ENCODE data around the gene RNASEL.

DNA sequence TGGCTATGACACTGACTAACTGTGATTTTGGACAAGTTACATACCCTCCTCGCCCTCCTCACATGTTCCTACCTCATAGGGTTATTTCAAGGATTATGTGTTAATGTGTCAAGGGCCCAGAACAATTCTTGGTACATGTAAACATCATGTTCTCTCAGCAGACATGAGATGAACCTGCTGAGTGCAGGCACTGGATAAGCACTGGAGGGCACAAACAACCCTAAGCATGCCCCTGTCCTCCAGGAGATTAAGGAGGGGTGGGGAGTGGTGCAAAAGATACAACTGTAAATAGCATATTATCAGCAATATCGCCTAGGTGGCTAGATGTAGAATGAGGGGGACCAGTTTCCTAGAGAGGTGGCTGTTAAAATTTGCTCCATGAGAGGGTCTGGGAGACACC, 32.9 kb upstream of the RNASEL start:
- TF ChIP-seq, protein P1, sequence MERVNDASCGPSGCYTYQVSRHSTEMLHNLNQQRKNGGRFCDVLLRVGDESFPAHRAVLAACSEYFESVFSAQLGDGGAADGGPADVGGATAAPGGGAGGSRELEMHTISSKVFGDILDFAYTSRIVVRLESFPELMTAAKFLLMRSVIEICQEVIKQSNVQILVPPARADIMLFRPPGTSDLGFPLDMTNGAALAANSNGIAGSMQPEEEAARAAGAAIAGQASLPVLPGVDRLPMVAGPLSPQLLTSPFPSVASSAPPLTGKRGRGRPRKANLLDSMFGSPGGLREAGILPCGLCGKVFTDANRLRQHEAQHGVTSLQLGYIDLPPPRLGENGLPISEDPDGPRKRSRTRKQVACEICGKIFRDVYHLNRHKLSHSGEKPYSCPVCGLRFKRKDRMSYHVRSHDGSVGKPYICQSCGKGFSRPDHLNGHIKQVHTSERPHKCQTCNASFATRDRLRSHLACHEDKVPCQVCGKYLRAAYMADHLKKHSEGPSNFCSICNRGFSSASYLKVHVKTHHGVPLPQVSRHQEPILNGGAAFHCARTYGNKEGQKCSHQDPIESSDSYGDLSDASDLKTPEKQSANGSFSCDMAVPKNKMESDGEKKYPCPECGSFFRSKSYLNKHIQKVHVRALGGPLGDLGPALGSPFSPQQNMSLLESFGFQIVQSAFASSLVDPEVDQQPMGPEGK (CRISPR knock-in tag; IDR thresholded peaks at IDR 0.05; ENCODE audit: borderline replicate concordance) = no peak
- TF ChIP-seq, protein P2, sequence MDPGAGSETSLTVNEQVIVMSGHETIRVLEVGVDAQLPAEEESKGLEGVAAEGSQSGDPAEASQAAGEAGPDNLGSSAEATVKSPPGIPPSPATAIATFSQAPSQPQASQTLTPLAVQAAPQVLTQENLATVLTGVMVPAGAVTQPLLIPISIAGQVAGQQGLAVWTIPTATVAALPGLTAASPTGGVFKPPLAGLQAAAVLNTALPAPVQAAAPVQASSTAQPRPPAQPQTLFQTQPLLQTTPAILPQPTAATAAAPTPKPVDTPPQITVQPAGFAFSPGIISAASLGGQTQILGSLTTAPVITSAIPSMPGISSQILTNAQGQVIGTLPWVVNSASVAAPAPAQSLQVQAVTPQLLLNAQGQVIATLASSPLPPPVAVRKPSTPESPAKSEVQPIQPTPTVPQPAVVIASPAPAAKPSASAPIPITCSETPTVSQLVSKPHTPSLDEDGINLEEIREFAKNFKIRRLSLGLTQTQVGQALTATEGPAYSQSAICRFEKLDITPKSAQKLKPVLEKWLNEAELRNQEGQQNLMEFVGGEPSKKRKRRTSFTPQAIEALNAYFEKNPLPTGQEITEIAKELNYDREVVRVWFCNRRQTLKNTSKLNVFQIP (CRISPR knock-in tag; IDR thresholded peaks at IDR 0.05; ENCODE audit: borderline replicate concordance, low read depth) = no peak
- TF ChIP-seq ZC3H10 (CRISPR knock-in tag; IDR thresholded peaks at IDR 0.05) = no peak
- TF ChIP-seq, protein P3, sequence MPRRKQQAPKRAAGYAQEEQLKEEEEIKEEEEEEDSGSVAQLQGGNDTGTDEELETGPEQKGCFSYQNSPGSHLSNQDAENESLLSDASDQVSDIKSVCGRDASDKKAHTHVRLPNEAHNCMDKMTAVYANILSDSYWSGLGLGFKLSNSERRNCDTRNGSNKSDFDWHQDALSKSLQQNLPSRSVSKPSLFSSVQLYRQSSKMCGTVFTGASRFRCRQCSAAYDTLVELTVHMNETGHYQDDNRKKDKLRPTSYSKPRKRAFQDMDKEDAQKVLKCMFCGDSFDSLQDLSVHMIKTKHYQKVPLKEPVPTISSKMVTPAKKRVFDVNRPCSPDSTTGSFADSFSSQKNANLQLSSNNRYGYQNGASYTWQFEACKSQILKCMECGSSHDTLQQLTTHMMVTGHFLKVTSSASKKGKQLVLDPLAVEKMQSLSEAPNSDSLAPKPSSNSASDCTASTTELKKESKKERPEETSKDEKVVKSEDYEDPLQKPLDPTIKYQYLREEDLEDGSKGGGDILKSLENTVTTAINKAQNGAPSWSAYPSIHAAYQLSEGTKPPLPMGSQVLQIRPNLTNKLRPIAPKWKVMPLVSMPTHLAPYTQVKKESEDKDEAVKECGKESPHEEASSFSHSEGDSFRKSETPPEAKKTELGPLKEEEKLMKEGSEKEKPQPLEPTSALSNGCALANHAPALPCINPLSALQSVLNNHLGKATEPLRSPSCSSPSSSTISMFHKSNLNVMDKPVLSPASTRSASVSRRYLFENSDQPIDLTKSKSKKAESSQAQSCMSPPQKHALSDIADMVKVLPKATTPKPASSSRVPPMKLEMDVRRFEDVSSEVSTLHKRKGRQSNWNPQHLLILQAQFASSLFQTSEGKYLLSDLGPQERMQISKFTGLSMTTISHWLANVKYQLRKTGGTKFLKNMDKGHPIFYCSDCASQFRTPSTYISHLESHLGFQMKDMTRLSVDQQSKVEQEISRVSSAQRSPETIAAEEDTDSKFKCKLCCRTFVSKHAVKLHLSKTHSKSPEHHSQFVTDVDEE (CRISPR knock-in tag; IDR thresholded peaks at IDR 0.05) = no peak
- TF ChIP-seq OSR1 (CRISPR knock-in tag; IDR thresholded peaks at IDR 0.05) = no peak

Data from SK-N-SH treated with all-trans-retinoic acid at 6 μM for 48 hours (cell line).